Ramos (cell line): ENCODE results near the gene PRKRIP1.
"Not testable (repeated sequence)": the region's sequence is repeated elsewhere in the genome, so short reads cannot be mapped to it uniquely, and the experiment has no call there.

ENCODE experiments used
- in situ Hi-C: fragments of 300-500 bp; cut with MboI; formaldehyde crosslinking; loops from one replicate; pipeline ENCODE4 v1.14.3; 2022; ENCODE audit warnings: low sequenced_read_pairs; ENCODE audit not compliant: unreplicated experiment

The PRKRIP1 gene, protein sequence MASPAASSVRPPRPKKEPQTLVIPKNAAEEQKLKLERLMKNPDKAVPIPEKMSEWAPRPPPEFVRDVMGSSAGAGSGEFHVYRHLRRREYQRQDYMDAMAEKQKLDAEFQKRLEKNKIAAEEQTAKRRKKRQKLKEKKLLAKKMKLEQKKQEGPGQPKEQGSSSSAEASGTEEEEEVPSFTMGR

GRCh38 chr7:102395873-102396709 lies at the start of gene PRKRIP1:
PRKRIP1 (plus strand) TSS chr7:102396363; CDS start chr7:102396412, 49 bp downstream.
- in situ Hi-C loops, result no loop called here

- in situ Hi-C loops, result not testable (repeated sequence)
Observed at GRCh38 chr7:102346983-102347382, 49.2 kb upstream of the PRKRIP1 start.

- in situ Hi-C loops, result not testable (repeated sequence)
Observed at GRCh38 chr7:102356344-102356743, 39.8 kb upstream of the PRKRIP1 start, which contains the start of gene SPDYE6. SPDYE6 (minus strand) TSS chr7:102356444; CDS start chr7:102356023, 421 bp downstream.

DNA sequence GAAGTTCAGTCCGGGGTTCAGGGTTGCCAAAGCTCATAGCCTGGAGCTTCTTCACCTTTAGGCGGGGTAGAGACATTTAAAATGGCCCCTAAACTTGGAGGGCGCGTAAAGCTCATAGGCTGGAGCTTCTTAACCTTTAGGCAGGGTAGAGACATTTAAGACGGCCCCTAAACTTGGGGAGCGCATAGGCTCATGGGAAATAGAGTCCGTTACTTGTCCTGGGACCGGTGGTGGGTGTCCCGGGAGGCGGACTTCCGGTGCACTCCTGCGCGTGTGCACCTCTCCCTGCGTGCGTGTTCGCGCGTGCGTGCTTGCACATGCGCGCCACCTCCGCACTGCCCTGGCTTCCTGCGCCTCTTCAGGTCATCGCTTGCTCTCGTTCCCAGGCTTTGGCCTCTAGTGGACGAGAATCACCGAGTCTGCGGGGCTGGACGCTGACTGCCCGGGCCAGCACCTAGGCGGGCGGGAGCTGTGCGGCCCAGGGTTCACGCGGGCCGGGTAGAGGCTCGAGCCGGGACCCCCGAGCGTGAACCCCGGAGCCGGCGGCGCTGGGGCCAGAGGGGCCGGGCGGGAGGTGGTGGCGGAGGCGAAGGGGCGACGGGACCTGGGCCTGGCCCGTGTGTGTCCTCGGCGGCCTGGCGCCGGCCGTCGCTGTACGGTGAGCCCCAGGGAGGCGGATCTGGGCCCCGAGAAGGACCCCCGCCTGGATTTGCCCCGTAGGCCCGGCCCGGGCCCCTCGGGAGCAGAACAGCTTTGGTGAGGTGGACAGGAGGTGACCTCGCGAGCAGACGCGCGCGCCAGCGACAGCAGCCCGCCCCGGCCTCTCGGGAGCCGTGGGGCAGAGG lies 32.4 kb upstream of the PRKRIP1 start:
- in situ Hi-C loops, result not testable (repeated sequence)

GRCh38 chr7:102364394-102364886 lies 31.7 kb upstream of the PRKRIP1 start:
- in situ Hi-C loops, result not testable (repeated sequence)

- in situ Hi-C loops, result not testable (repeated sequence)
Observed at GRCh38 chr7:102365390-102365789, 30.8 kb upstream of the PRKRIP1 start.

DNA sequence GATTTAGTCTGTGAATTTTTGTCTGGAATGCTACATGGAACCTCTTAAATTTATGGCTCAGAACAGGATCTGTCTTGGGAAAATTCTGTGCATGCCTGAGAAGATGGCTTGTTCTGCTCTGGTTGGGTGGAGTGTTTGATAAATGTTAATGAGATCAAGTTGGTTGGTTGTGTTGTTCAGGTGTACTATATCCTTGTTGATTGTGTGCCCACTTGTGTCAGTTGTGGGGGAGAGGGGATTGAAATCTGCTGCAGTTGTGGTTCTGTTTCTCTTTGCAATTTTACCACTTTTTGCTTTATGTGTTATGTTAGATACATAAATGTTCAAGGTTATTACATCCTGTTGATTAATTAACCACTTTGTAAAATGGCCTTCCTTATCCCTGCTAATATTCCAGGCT lies 26.1 kb upstream of the PRKRIP1 start:
- in situ Hi-C loops, result not testable (repeated sequence)

DNA sequence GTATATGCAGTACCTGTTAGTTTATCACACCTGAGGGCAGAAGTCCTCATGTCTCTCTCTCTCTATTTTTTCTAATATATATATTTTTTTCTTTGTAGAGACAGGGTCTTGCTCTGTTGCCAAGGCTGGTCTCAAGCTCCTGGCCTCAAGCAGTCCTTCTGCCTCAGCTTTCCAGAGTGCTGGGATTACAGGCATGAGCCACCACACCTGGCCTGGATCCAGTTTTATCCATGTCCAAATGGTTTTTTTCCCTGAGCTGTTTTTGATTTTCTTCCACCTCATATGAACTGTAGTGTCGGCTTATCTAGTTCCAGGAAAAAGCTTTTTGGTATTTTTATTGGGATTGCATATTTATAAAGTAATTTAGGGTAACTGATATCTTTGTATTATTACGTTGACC lies 23.4 kb upstream of the PRKRIP1 start:
- in situ Hi-C loops, result not testable (repeated sequence)

- in situ Hi-C loops, result no loop called here
Observed at GRCh38 chr7:102376964-102377466, 19.1 kb upstream of the PRKRIP1 start.

GRCh38 chr7:102380837-102381236 lies 15.3 kb upstream of the PRKRIP1 start:
- in situ Hi-C loops, result not testable (repeated sequence)

- in situ Hi-C loops, result not testable (repeated sequence)
Observed at GRCh38 chr7:102381696-102382425, 14.3 kb upstream of the PRKRIP1 start.

- in situ Hi-C loops, result loop anchor here (5.0 kb wide), 1 partner anchor 850 kb away; no protein-coding TSS in a partner anchor
Observed at GRCh38 chr7:102387064-102387463, 9.1 kb upstream of the PRKRIP1 start.

DNA sequence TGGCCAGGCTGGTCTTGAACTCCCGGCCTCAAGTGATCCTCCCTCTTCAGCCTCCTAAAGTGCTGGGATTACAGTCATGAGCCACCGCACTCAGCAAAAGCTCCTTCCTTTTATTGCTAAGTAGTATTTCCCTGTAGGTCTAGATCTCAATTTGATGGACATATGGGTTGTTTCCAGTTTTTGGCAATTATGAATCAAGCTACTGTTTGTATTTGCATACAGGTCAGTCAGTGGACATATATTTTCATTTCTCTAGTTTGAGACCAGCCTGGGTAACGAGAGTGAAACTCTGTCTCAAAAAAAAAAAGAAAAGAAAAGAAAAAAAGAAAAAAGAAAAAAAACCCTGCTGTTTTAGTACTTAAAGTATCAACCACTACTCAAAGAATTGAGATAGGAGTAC lies 6.4 kb upstream of the PRKRIP1 start:
- in situ Hi-C loops, result loop anchor here (5.0 kb wide), 2 partner anchors 108 to 853 kb away; no protein-coding TSS in a partner anchor

DNA sequence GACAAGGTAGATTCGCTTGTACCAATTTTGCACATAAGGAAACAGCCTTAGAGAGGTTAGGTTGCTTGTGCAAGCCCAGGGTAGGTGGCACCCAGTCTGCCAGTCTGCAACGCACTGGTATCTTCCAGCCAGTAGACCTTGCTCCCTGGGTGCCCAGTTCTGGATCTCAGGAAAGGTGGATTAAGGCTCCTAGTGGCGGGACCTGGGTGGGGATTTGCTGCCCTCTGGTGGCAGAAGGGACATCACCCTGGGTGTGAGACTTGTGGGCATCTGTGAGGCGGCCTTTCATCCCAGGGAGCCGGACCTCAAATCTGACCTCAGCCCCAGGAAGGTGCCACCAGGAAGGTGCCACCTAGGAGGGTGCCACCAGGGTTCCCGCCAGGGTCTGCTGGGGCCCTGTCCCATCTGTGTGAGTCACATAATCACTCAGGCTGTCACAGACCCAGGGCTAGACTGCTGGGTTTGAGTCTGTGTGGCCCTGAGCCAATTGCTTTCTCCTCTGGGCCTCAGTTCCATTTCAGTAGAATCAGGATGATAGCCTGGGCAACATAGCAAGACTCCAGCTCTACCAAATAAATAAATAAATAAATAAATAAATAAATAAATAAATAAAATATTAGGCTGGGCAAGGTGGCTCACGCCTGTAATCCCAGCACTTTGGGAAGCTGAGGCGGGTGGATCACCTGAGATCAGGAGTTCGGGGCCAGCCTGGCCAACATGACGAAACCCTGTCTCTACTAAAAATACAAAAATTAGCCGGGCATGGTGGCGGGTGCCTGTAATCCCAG lies 5.3 kb upstream of the PRKRIP1 start:
- in situ Hi-C loops, result loop anchor here (5.0 kb wide), 1 partner anchor 109 kb away; no protein-coding TSS in a partner anchor

DNA sequence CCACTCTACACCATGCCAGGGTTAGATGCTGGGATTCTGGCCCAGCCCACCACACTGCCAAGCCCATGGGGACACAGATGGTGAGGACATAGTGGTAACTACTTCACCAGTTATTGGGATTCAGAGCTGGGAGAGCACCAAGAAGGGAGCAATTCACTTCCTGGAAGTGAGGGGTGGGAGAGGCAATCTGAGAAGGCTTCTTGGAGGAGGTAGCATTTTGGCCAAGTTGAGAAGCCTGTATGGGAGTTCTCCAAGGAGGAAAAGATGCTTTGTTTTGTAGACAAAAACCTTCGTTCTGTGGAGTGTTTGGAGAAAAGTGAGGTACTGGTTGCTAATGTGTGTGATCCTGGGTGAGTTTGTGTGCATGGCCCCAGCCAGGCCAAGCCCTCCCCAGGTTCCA lies 3.8 kb upstream of the PRKRIP1 start:
- in situ Hi-C loops, result loop anchor here (5.0 kb wide), 1 partner anchor 110 kb away; no protein-coding TSS in a partner anchor

- in situ Hi-C loops, result loop anchor here (5.0 kb wide), 1 partner anchor 111 kb away; no protein-coding TSS in a partner anchor
Observed at GRCh38 chr7:102393467-102393866, 2.7 kb upstream of the PRKRIP1 start.

GRCh38 chr7:102395592-102395872 lies 631 bp upstream of the PRKRIP1 start:
- in situ Hi-C loops, result no loop called here

GRCh38 chr7:102396710-102397019 lies 502 bp downstream of the PRKRIP1 start:
- in situ Hi-C loops, result no loop called here

DNA sequence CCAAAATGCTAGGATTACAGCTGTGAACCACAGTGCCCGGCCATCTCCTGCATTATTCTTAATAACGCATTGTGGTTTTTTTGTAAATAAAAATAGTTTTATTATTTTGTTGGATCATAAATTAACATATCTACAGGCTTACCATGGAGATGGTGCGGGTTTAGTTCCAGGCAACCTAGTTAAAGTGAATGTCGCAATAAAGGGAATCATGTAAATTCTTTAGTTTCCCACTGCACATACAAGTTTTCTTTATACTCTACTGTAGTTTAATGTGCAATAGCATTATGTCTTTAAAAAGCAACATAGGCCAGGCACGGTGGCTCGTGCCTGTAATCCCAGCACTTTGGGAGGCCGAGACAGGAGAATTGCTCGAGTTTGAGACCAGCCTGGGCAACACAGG lies 2.4 kb downstream of the PRKRIP1 start:
- in situ Hi-C loops, result no loop called here
